GM10847 (cell line): ENCODE results near the gene STK11.

ENCODE experiments used
- POLR2A ChIP-seq: IDR thresholded peaks from 2 replicates; pipeline ENCODE4 v1.6.1; 2011; ENCODE audit not compliant: insufficient read length; ENCODE audit errors: extremely low read depth

STK11 gene

DNA sequence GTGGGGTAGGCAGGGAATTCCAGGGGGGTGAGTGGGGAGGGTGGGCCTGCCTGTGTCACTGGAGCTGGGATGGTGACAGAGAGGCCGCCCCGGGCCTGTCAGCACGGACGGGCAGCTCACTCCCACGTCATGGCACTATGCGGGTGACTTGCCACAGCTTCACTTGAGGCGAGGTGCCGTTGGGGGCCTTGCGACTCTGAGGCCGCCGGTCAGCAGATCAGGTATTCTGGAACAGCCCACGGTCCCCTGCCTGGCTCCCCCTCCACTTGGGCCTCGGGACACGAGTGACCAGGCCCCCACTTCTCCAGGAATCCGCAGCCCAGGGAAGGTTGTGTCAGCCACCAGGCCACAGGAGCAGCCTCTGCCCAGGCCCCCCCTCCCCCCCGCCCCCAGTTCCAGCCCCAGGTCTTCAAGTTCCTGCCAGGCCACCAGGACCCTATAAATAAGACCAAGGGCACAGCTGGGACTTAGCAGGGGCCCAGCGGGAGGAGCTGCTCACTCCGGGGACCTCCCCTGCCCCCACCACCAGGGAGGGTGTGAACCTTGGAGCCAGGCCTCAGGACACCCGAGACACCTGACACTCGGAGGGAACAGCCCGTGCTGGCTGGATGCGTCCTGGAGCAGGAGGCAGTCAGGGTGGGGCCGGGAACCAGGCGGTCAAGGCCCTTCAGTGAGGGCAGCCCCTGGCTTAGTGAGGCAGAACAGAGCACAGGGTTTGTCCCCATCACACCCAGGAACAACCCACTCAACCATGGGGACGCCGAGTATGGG is 40.1 kb downstream of the STK11 start:
- no peak for TF ChIP-seq POLR2A

DNA sequence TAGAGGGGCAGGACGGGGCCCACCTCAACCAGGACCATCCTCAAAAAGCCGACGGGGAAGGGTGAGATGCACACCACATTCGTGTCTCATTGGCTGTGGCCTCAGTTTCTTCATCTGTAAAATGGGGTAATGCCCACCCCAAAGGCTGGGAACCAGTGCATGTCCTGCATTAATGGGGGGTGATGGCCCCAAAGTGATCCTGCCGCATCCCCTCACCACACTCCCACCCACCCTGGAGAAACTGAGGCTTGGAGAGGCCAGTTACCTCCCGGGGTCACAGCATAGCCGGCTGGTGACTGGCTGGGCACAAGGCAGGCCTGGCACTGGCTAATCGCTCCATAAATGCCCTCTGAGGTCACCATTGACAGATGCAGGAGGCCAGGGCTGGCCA is 42.2 kb downstream of the STK11 start:
- no peak for TF ChIP-seq POLR2A

- peak; percentile 92 for TF ChIP-seq POLR2A
These were observed 42.7 kb downstream of the STK11 start, which contains the start of gene MIDN for GRCh38 chr19:1248139-1248785. TSS of gene MIDN (plus strand) at chr19:1248583. CDS start at chr19:1250297, 1,714 bp downstream.

- no peak for TF ChIP-seq POLR2A
These were observed 43.3 kb downstream of the STK11 start for GRCh38 chr19:1248786-1249297.

GRCh38 chr19:1249298-1249989 is 43.9 kb downstream of the STK11 start:
- peak; percentile 61 for TF ChIP-seq POLR2A

GRCh38 chr19:1249990-1250436 is 44.4 kb downstream of the STK11 start:
- TF ChIP-seq POLR2A: peak; percentile 7

GRCh38 chr19:1250437-1251260 is 45.1 kb downstream of the STK11 start:
- peak; percentile 13 for TF ChIP-seq POLR2A

DNA sequence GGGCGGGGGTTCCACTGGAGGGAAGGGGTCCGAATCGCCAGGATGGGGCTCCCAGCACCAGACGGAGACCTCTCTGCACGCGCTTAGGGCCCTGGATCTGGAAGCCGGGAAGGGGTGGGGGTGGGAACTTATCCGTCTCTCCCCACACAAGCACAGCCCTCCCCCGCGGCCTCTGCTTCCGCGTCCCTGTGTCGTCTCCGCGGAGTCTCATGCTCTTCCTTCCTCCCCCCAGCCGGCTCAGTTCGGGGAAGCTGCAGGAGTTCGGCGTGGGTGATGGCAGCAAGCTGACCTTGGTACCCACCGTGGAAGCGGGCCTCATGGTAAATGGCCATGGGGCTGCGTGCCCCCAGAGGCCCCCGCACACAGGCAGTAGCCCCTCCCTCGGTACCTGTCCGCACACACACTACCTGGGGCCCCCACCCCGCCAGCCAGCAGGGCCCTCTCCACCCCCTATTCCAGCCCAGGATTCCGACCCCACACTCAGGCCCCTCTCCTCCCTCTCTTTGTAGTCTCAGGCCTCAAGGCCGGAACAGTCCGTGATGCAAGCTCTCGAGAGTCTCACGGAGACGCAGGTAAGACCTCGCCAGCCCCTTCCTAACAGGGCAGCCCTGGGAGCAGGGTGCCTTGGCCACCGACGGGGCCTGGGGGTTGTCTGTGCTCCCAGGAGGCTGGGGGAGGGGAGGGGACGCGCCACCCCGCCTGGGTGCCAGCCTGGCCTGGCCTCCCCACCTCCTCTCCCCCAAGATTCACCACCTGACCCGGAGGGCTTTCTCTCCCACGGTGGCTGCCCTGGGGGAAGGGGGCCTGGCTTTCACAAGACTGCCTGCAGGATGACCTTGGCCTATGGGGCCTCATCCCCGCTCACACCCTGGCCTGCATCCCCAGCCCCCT is 46.0 kb downstream of the STK11 start:
- peak; percentile 10 for TF ChIP-seq POLR2A

DNA sequence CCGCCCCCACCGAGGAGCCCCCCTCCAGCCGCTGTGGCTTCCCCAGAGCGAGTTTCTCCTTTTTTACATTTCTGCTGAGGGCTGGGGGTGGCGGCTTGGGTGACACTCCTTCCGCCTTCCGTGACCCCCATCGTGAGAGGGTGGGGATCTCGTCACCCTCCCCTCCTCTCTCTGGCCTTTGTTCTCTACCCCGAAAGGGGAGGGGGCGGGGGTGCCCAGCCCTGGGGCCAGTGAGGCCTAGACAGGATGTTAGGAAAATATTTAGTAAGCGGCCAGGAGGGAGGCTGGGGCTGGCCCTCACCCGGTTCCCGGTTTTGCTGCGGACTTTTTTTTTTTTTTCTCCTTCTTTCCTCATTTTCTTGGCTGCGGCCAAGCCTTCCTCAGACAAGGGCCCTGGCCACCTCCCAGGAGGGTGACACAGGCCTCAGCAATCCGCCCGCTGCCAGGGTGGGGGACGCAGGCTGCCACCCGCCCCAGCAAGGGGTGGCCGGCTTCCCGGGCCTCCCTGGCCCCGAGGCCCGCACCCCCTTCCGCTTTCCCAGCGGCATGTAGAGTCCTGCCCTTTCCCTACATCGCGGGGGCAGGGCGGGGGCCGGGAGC is 46.7 kb downstream of the STK11 start:
- no peak for TF ChIP-seq POLR2A

DNA sequence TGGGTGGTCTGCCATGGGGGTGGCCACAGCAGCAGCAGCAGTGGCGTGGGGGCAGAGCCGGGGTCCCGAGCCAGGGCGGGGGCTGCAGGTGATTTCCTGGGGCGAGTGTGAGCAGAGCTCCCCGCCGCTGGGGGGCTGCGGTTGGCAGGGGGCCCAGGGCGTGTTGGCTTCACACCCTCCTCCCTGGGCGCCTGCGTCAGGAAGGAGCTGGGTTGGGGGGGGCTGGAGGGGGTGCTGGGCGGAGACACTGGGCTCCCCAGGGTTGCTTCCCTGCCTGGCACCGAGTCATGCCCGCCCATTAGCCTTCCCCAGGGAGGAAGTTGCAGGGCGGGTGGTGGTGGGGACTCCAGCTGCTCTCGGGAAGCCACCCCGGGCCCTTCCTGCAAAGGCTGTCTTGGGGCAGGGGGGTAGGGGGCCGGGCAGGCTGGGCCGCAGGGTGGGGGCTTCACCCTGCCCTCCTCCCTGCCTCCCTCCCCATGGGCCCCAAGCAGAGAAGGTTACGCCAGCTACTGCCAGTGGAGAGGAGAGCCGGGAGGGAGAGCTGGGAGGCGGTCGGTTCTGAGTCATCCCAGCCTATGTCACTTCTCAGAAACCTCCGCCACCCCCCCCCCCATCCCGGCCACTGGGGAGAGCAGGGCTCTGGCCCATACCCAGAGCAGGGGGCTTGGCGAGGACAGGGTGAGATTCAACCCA is 47.4 kb downstream of the STK11 start:
- TF ChIP-seq POLR2A: no peak

- TF ChIP-seq POLR2A: no peak
These were observed 48.0 kb downstream of the STK11 start for GRCh38 chr19:1253514-1254080.

DNA sequence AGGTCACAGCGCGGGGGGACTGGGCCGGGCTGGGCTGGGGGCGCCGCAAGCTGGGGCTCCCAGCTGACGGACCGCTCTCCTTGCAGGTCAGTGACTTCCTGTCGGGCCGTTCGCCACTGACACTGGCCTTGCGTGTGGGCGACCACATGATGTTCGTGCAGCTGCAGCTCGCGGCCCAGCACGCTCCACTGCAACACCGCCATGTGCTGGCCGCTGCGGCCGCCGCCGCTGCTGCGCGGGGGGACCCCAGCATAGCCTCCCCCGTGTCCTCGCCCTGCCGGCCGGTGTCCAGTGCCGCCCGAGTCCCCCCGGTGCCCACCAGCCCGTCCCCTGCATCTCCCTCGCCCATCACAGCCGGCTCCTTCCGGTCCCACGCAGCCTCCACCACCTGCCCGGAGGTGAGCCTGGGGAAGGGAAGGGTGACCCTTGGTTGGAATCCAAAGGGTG is 48.5 kb downstream of the STK11 start:
- no peak for TF ChIP-seq POLR2A
